Endothelial cell of umbilical vein (primary cell): Measurements from ENCODE around the gene RAMP1. TPM values are rescaled to one million over a fixed set of nuclear protein-coding genes. Genes with fewer than 3 reads are reported as not detected.

Experiments used
- BruUV-seq: library from RNA; stranded (reverse); fragments of 400-500 nt; replicated peaks from 2 replicates; lab custom pipeline; 2021; lab: Mats Ljungman, UMichigan
- CTCF ChIA-PET: fragments of 300-600, 350-600 bp; sonication (Branson Sonifier 250); formaldehyde crosslinking; loops from one replicate; lab custom pipeline; 2021; ENCODE audit warnings: antibody characterized with exemption, inconsistent platforms; lab: Charles Lee
- POLR2A ChIA-PET: fragments of 300-600, 350-600 bp; sonication (Branson Sonifier 250); formaldehyde crosslinking; loops from one replicate; lab custom pipeline; 2021; ENCODE audit warnings: antibody characterized with exemption, inconsistent platforms; lab: Charles Lee
- DNase-seq: peaks from one replicate; pipeline ENCODE4 v3.0.0-alpha.2; 2011; ENCODE audit warnings: low read depth, low spot score
- FAIRE-seq: peaks from 2 replicates; lab custom pipeline; 2011; peaks lifted over from hg19 to GRCh38; lab: Jason Lieb, UNC
- H2AFZ ChIP-seq: 2 replicates; pipeline ENCODE4 v1.6.0; 2012; ENCODE audit warnings: low read depth, low read length, control low read depth, inconsistent platforms
- H3K27ac ChIP-seq: 2 replicates; pipeline ENCODE4 v1.5.1; 2011; ENCODE audit warnings: low read depth, mild to moderate bottlenecking, control low read depth, low read length, moderate library complexity; ENCODE audit not compliant: insufficient read depth
- H3K27me3 ChIP-seq, 2 experiments: 2 replicates each; pipeline versions ENCODE4 v1.6.0 to v1.6.1; 2011; ENCODE audit warnings: low read length in 2 of 2, mixed read lengths in 1 of 2; ENCODE audit not compliant: control insufficient read depth in 2 of 2, insufficient read depth in 2 of 2
- H3K36me3 ChIP-seq, 2 experiments: 2 replicates in 1 of 2; 3 replicates in 1 of 2; pipeline ENCODE4 v1.5.1; 2011; ENCODE audit warnings: low read length in 2 of 2, mild to moderate bottlenecking in 1 of 2, moderate library complexity in 1 of 2; ENCODE audit not compliant: control insufficient read depth in 2 of 2, insufficient read depth in 2 of 2; ENCODE audit errors: extremely low read depth in 1 of 2
- H3K4me1 ChIP-seq: 3 replicates; pipeline ENCODE4 v1.5.1; 2011; ENCODE audit warnings: mild to moderate bottlenecking, low read length; ENCODE audit not compliant: control insufficient read depth, insufficient read depth; ENCODE audit errors: extremely low read depth
- H3K4me2 ChIP-seq: 2 replicates; pipeline ENCODE4 v1.6.1; 2011; ENCODE audit warnings: low read length, control low read depth, mixed read lengths; ENCODE audit not compliant: insufficient read depth
- H3K4me3 ChIP-seq, 3 experiments: fragments of 200-600 bp in 1 of 3; sonication (generic), shearing (Covaris generic) in 1 of 3; replicated peaks in 1 of 3; 2 replicates each; pipeline ENCODE4 v1.5.1; 2011 to 2016; ENCODE audit warnings: control low read depth in 3 of 3, low read length in 3 of 3, mild to moderate bottlenecking in 2 of 3, inconsistent platforms in 1 of 3, low read depth in 1 of 3, moderate library complexity in 1 of 3; ENCODE audit not compliant: insufficient read depth in 1 of 3
- H3K79me2 ChIP-seq: 2 replicates; pipeline ENCODE4 v1.6.0; 2012; ENCODE audit warnings: low read length, inconsistent platforms; ENCODE audit not compliant: control insufficient read depth, insufficient read depth
- H3K9ac ChIP-seq: replicated peaks from 2 replicates; pipeline ENCODE3; 2011; ENCODE audit warnings: low read length, control low read depth; ENCODE audit not compliant: insufficient read depth; ENCODE audit errors: extremely low read depth
- H3K9me1 ChIP-seq: replicated peaks from 3 replicates; pipeline ENCODE4 v1.6.0; 2011; ENCODE audit warnings: mild to moderate bottlenecking, low read length; ENCODE audit not compliant: control insufficient read depth, insufficient read depth; ENCODE audit errors: extremely low read depth
- H3K9me3 ChIP-seq: replicated peaks from 2 replicates; pipeline ENCODE4 v1.5.1; 2012; ENCODE audit warnings: low read length, inconsistent platforms; ENCODE audit not compliant: control insufficient read depth, insufficient read depth
- H4K20me1 ChIP-seq: replicated peaks from 2 replicates; pipeline ENCODE3; 2011; ENCODE audit warnings: mild to moderate bottlenecking, low read length; ENCODE audit not compliant: control insufficient read depth, insufficient read depth; ENCODE audit errors: extremely low read depth
- CTCF ChIP-seq, 2 donors: IDR thresholded peaks; 1 replicate in 1 of 2; 2 replicates in 1 of 2; pipeline ENCODE4 v1.5.1; 2011; ENCODE audit warnings: low read length in 2 of 2, mild to moderate bottlenecking in 2 of 2, moderate library complexity in 2 of 2, control low read depth in 1 of 2, inconsistent platforms in 1 of 2, low read depth in 1 of 2; ENCODE audit not compliant: insufficient read depth in 1 of 2; ENCODE audit errors: extremely low read depth in 1 of 2
- EZH2 ChIP-seq: IDR thresholded peaks from 2 replicates; pipeline ENCODE4 v1.6.1; 2012; ENCODE audit warnings: borderline replicate concordance, low read depth, mild to moderate bottlenecking, moderate library complexity, low read length, inconsistent platforms; ENCODE audit not compliant: severe bottlenecking
- FOS ChIP-seq: IDR thresholded peaks from 2 replicates; pipeline ENCODE4 v1.6.1; 2011; ENCODE audit warnings: mild to moderate bottlenecking, low read length, moderate library complexity, borderline replicate concordance; ENCODE audit not compliant: insufficient read depth
- GATA2 ChIP-seq: IDR thresholded peaks from 2 replicates; pipeline ENCODE4 v1.7.0; 2011; ENCODE audit warnings: low read depth, mild to moderate bottlenecking, moderate library complexity, mixed read lengths, low read length; ENCODE audit not compliant: insufficient read length, insufficient read depth
- JUN ChIP-seq: IDR thresholded peaks from 2 replicates; pipeline ENCODE4 v1.6.1; 2011; ENCODE audit warnings: borderline replicate concordance, low read depth; ENCODE audit not compliant: insufficient read length, insufficient read depth
- MAX ChIP-seq: IDR thresholded peaks from 2 replicates; pipeline ENCODE4 v1.6.1; 2011; ENCODE audit not compliant: insufficient read depth, insufficient read length
- MYC ChIP-seq: IDR thresholded peaks from one replicate; pipeline ENCODE4 v1.6.1; 2011; ENCODE audit warnings: mild to moderate bottlenecking, low read depth, low read length
- POLR2A ChIP-seq: IDR thresholded peaks from 2 replicates; pipeline ENCODE4 v1.6.1; 2012; ENCODE audit warnings: low read depth, mild to moderate bottlenecking, control low read depth, low read length
- POLR2AphosphoS5 ChIP-seq: IDR thresholded peaks from 2 replicates; pipeline ENCODE4 v1.6.1; 2012; ENCODE audit warnings: low read depth, mild to moderate bottlenecking, control low read depth, low read length, moderate library complexity; ENCODE audit not compliant: insufficient read depth
- dilution Hi-C: fragments of 300-500 bp; cut with MboI; formaldehyde crosslinking; loops from one replicate; pipeline ENCODE4 v1.15.0; 2019; ENCODE audit warnings: low sequenced_read_pairs; ENCODE audit not compliant: extremely low pct_ligation_motif_present
- intact Hi-C: fragments of 100-400 bp; cut with micrococcal nuclease; formaldehyde crosslinking; loops from one replicate; pipeline ENCODE4 v1.10.0; 2022
- polyA plus RNA-seq, 4 experiments: library from polyadenylated mRNA; depleted of rRNA in 3 of 4; stranded (reverse) in 3 of 4; unstranded in 1 of 4; fragments of >200 nt; gene quantifications; 2 replicates each; pipeline versions ENCODE4 v1.2.1 to v1.2.3, GENCODE V29; 2011 to 2012; ENCODE audit warnings: missing spikeins in 1 of 4
- total RNA-seq: library from RNA; stranded (reverse); gene quantifications from 2 replicates; pipeline ENCODE4 v1.2.3, GENCODE V29; 2021

Gene RAMP1
- total and polyA plus RNA-seq, 2 donors (not counting 3 experiments of a cell fraction or from before 2014, with no cell fraction given): 0.18 TPM; not detected in 1

GRCh38 chr2:237921967-237922492, 62.6 kb downstream of the RAMP1 start:
- no peaks in the 10 kb centered on the region for H3K27me3 ChIP-seq
- FAIRE-seq (no peak), DNase-seq (no peak)
- no peaks in the 10 kb centered on the region for H3K4me1 ChIP-seq
- no peak overlapping the region for H3K4me3 ChIP-seq
- H3K4me2 ChIP-seq: no peak overlapping the region
- no TSS peak for BruUV-seq
- H3K36me3 ChIP-seq: no peaks in the 10 kb centered on the region
- TF ChIP-seq POLR2AphosphoS5: no peak
- no peak for TF ChIP-seq FOS
- no peak for TF ChIP-seq MAX
- TF ChIP-seq EZH2: no peak
- no peak for TF ChIP-seq POLR2A
- TF ChIP-seq JUN: no peak
- no peak for TF ChIP-seq GATA2
- no peak for TF ChIP-seq CTCF (IDR thresholded peaks at IDR 0.05; ENCODE audit: extremely low read depth in 1 of 2, insufficient read depth in 1 of 2, low read depth in 1 of 2, low read length in 2 of 2)
- no peak for TF ChIP-seq MYC
- H3K9ac ChIP-seq: no peak overlapping the region
- no peak overlapping the region for H2AFZ ChIP-seq
- H4K20me1 ChIP-seq: no peaks in the 10 kb centered on the region
- H3K79me2 ChIP-seq: no peaks in the 10 kb centered on the region
- intact Hi-C loops: loop anchor here (10.0 kb wide), 2 partner anchors 183 to 343 kb away; partner anchors contain the start of gene ESPNL
- POLR2A ChIA-PET: no interaction called here
- no peak overlapping the region for H3K27ac ChIP-seq
- dilution Hi-C loops: no loop called here
- CTCF ChIA-PET: interaction anchor here (1.4 to 1.9 kb wide), 6 partner anchors 8 to 342 kb away, joined by 4 to 10 read pairs (median 6); no protein-coding TSS in a partner anchor
- H3K9me1 ChIP-seq: no peaks in the 10 kb centered on the region
- no peaks in the 10 kb centered on the region for H3K9me3 ChIP-seq
